HK-2 (cell line): ENCODE measurements around the gene TSR3.
"Not testable (repeated sequence)": the region's sequence is repeated elsewhere in the genome, so short reads cannot be mapped to it uniquely, and the experiment has no call there.

Experiments used
- DNase-seq: peaks from one replicate; pipeline ENCODE4 v3.0.0-alpha.2; 2018; ENCODE audit not compliant: unreplicated experiment

The TSR3 gene

GRCh38 chr16:1337486-1337885, 14.2 kb downstream of the TSR3 start:
- DNase-seq = no peak

GRCh38 chr16:1336619-1337018, 15.1 kb downstream of the TSR3 start:
- DNase-seq = no peak

- DNase-seq = no peak
Observed at GRCh38 chr16:1335996-1336395, 15.7 kb downstream of the TSR3 start.

GRCh38 chr16:1335211-1335971, 16.3 kb downstream of the TSR3 start:
- no peak for DNase-seq

- no peak for DNase-seq
Observed at GRCh38 chr16:1334739-1335138, 16.9 kb downstream of the TSR3 start.

- no peak for DNase-seq
Observed at GRCh38 chr16:1333854-1334700, 17.6 kb downstream of the TSR3 start.

- no peak for DNase-seq
Observed at GRCh38 chr16:1333149-1333812, 18.4 kb downstream of the TSR3 start, which contains the start of gene BAIAP3. Gene BAIAP3, plus strand, starts transcription at chr16:1333645. Its CDS starts 4,905 bp downstream, at chr16:1338550.

- no peak for DNase-seq
Observed at GRCh38 chr16:1332618-1333148, 19.0 kb downstream of the TSR3 start.

GRCh38 chr16:1331712-1332617, 19.7 kb downstream of the TSR3 start:
- DNase-seq = no peak

- DNase-seq = no peak
Observed at GRCh38 chr16:1330931-1331711, 20.6 kb downstream of the TSR3 start.

- DNase-seq = no peak
Observed at GRCh38 chr16:1330260-1330914, 21.3 kb downstream of the TSR3 start.

GRCh38 chr16:1328961-1329360, 22.7 kb downstream of the TSR3 start:
- not testable (repeated sequence) for DNase-seq

- not testable (repeated sequence) for DNase-seq
Observed at GRCh38 chr16:1328136-1328535, 23.5 kb downstream of the TSR3 start.

- no peak for DNase-seq
Observed at GRCh38 chr16:1327619-1327947, 24.1 kb downstream of the TSR3 start.

GRCh38 chr16:1326946-1327618, 24.6 kb downstream of the TSR3 start:
- no peak for DNase-seq

GRCh38 chr16:1326391-1326790, 25.3 kb downstream of the TSR3 start:
- no peak for DNase-seq

- DNase-seq = no peak
Observed at GRCh38 chr16:1325673-1326371, 25.9 kb downstream of the TSR3 start.

GRCh38 chr16:1325261-1325660, 26.4 kb downstream of the TSR3 start:
- no peak for DNase-seq
